NK-92 (cell line): ENCODE data around the gene MTERF2.
"Not testable (repeated sequence)": the region's sequence is repeated elsewhere in the genome, so short reads cannot be mapped to it uniquely, and the experiment has no call there.

Source experiments
- DNase-seq: peaks from one replicate; lab custom pipeline; 2025; ENCODE audit not compliant: unreplicated experiment; lab: John Stamatoyannopoulos, UW

The MTERF2 gene

GRCh38 chr12:106986625-106987389 lies at the start of gene MTERF2:
TSS of gene MTERF2 (minus strand) at chr12:106987146. CDS start at chr12:106978714, 8,432 bp downstream.
- peak; percentile 17 for DNase-seq

- DNase-seq, result no peak
Measured at GRCh38 chr12:107035733-107036132, 48.8 kb upstream of the MTERF2 start.

- DNase-seq, result no peak
Measured at GRCh38 chr12:107033758-107034739, 47.1 kb upstream of the MTERF2 start.

- no peak for DNase-seq
Measured at GRCh38 chr12:107032266-107032665, 45.3 kb upstream of the MTERF2 start.

GRCh38 chr12:107031061-107031460 lies 44.1 kb upstream of the MTERF2 start:
- DNase-seq, result no peak

GRCh38 chr12:107029081-107029480 lies 42.1 kb upstream of the MTERF2 start:
- DNase-seq, result no peak

GRCh38 chr12:107027636-107028053 lies 40.7 kb upstream of the MTERF2 start:
- DNase-seq, result no peak

GRCh38 chr12:107026806-107027635 lies 40.1 kb upstream of the MTERF2 start:
- no peak for DNase-seq

GRCh38 chr12:107026356-107026755 lies 39.4 kb upstream of the MTERF2 start:
- not testable (repeated sequence) for DNase-seq

- no peak for DNase-seq
Measured at GRCh38 chr12:107025671-107026070, 38.7 kb upstream of the MTERF2 start.

- DNase-seq, result no peak
Measured at GRCh38 chr12:107019546-107019945, 32.6 kb upstream of the MTERF2 start.

- DNase-seq, result no peak
Measured at GRCh38 chr12:107017042-107017441, 30.1 kb upstream of the MTERF2 start.

- DNase-seq, result no peak
Measured at GRCh38 chr12:107014055-107014454, 27.1 kb upstream of the MTERF2 start.

GRCh38 chr12:107012736-107013425 lies 25.9 kb upstream of the MTERF2 start:
- DNase-seq, result no peak

- no peak for DNase-seq
Measured at GRCh38 chr12:107011519-107011918, 24.6 kb upstream of the MTERF2 start.

GRCh38 chr12:107007411-107007810 lies 20.5 kb upstream of the MTERF2 start:
- no peak for DNase-seq

- not testable (repeated sequence) for DNase-seq
Measured at GRCh38 chr12:107002665-107003064, 15.7 kb upstream of the MTERF2 start.

GRCh38 chr12:106999446-106999845 lies 12.5 kb upstream of the MTERF2 start:
- no peak for DNase-seq

GRCh38 chr12:106997916-106998315 lies 11.0 kb upstream of the MTERF2 start:
- no peak for DNase-seq

GRCh38 chr12:106996102-106996501 lies 9.2 kb upstream of the MTERF2 start:
- not testable (repeated sequence) for DNase-seq
